Small intestine (tissue), 7 donors: ENCODE measurements around the gene RFC5. TPM values are rescaled to one million over a fixed set of nuclear protein-coding genes. Genes with fewer than 3 reads are reported as not detected.

Experiments
- DNase-seq, 2 donors: peaks; one replicate each; pipeline versions ENCODE4 v3.0.0 to v3.0.0-alpha.2; 2013
- FAIRE-seq: peaks from 2 replicates; lab custom pipeline; 2012; peaks lifted over from hg19 to GRCh38; lab: Jason Lieb, UNC
- H3K27ac ChIP-seq, 3 donors: one replicate each; pipeline ENCODE4 v1.5.1; 2013; ENCODE audit warnings: low read length in 2 of 3, mild to moderate bottlenecking in 2 of 3, control low read depth in 1 of 3, inconsistent platforms in 1 of 3, low read depth in 1 of 3, moderate library complexity in 1 of 3
- H3K27me3 ChIP-seq, 3 donors: one replicate each; pipeline ENCODE4 v1.6.1; 2013; ENCODE audit warnings: low read length in 3 of 3, inconsistent platforms in 1 of 3; ENCODE audit not compliant: control insufficient read depth in 3 of 3, insufficient read depth in 3 of 3
- H3K36me3 ChIP-seq, 3 donors: one replicate each; pipeline ENCODE4 v1.6.1; 2013; ENCODE audit warnings: low read length in 3 of 3, inconsistent platforms in 1 of 3, low read depth in 1 of 3, mild to moderate bottlenecking in 1 of 3, moderate library complexity in 1 of 3; ENCODE audit not compliant: control insufficient read depth in 3 of 3, insufficient read depth in 2 of 3
- H3K4me1 ChIP-seq, 3 donors: one replicate each; pipeline ENCODE4 v1.6.1; 2013; ENCODE audit warnings: low read length in 2 of 3, inconsistent platforms in 1 of 3, low read depth in 1 of 3, mild to moderate bottlenecking in 1 of 3, moderate library complexity in 1 of 3; ENCODE audit not compliant: control insufficient read depth in 3 of 3, insufficient read depth in 2 of 3
- H3K4me3 ChIP-seq, 3 donors: one replicate each; pipeline ENCODE4 v1.5.1; 2013; ENCODE audit warnings: low read length in 3 of 3, control low read depth in 1 of 3, inconsistent platforms in 1 of 3, low read depth in 1 of 3, mild to moderate bottlenecking in 1 of 3, moderate library complexity in 1 of 3
- H3K9me3 ChIP-seq, 2 donors: one replicate each; pipeline ENCODE4 v1.6.1; 2013; ENCODE audit warnings: low read depth in 1 of 2, low read length in 1 of 2; ENCODE audit not compliant: control insufficient read depth in 2 of 2, insufficient read depth in 1 of 2
- WGBS, 3 donors: extraction: QIAGEN DNeasy Blood & Tissue Kit; methylation state at CpG; one replicate each; pipeline ENCODE4 v1.1.7; 2013; 5-methylcytosine and 5-hydroxymethylcytosine counted together
- polyA plus RNA-seq, 4 donors: library from polyadenylated mRNA; stranded (reverse) in 3 of 4; unstranded in 1 of 4; fragments of 200-250 nt in 3 of 4; fragments of 120-200 nt in 1 of 4; gene quantifications; one replicate each; pipeline versions ENCODE4 v1.2.1 to v1.2.3, GENCODE V29; 2013
- donor health status: healthy with polysubstance abuse.
- donor health status: control.
- donor health status: control.
- donor health status: Bipolar disorder and iron deficiency.
- donor health status: healthy.

Gene RFC5
- polyA plus RNA-seq, 4 donors = 6.5 to 21.8 (median 11.3) TPM

DNA sequence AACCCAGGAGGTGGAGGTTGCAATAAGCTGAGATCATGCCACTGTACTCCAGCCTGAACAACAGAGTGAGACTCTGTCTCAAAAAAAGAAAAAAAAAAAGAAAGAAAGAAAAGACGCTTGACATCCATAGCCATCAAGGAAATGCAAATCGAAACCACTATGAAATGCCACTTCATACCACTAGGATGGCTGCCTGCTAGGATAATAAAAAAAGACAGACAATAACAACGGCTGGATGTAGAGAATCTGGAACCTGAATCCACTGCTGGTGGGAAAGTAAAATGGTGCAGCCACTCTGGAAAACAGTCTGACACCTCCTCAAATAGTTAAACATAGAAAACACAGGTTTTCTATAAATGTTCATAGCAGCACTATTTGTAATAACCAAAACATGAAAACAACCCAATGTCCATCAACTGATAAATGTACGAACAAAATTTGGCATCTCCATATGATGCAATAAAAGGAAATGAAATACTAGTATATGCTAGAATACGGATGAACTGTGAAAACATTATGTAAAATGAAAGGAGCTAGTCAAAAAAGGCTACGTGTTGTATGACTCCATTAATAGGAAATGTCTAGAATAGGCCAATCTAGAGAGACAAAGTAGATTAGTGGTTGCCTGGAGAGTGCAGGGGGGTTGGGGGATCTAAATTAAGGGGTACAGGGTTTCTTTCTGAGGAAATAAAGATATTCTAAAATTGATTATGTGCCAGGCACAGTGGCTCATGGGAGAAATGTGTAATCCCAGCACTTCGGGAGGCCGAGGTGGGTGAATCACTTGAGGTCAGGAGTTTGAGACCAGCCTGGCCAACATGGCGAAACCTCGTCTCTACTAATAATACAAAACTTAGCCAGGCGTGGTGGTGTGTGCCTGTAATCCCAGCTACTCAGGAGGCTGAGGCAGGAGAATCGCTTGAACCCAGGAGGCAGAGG lies 34.7 kb downstream of the RFC5 start:
- no peaks in the 10 kb centered on the region for H3K27me3 ChIP-seq
- peak overlapping the region in 1 of 3 donors; percentile 48 for H3K4me3 ChIP-seq
- no peak for FAIRE-seq
- 83 to 89% (median 84%) methylated on average over 12 of the region's 12 CpGs for WGBS, 3 donors
- peaks cover 5 to 20% (median 19%) of the 10 kb centered on the region in 3 donors for H3K4me1 ChIP-seq
- no peaks in the 10 kb centered on the region for H3K9me3 ChIP-seq
- DNase-seq = no peak
- H3K36me3 ChIP-seq = peaks cover 0 to 29% (median 1%) of the 10 kb centered on the region in 3 donors
- peak overlapping the region; percentile 44 to 92 (median 92) for H3K27ac ChIP-seq

DNA sequence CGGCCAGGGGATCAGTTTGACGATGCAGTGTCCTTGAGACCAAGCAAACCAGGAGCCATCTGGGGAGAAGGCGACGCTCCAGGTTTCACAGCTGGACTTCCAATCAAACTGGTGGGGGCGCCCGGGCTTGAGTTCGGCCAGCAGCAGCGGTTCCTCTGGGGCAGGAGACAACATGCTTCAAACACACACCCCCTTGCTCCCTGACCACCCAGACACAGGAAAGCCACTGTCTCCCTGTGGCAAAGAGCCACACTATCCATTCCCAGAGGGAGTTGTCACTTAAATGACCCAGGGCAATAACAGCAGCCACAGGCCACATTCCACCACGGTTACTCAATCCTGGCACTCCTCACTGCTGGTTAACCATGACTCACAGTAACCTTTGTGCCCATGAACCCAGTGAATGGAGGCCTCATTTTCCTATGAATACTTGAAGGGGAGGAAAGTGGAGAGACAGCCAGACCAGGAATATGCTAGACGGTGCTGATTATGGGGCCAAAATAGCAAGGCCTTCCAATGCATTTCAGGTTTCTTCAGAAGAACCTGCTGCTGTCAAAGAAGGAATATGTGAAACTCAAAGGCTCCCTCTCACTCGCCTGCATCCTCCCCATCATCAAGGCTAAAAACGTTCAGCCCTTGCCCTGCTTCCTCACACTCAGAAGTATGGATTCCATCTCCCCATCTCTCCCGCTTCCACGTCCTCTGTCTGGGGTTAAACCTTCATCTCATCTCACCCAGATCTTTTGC lies 36.0 kb downstream of the RFC5 start:
- Histone ChIP-seq H3K4me3 (peak overlapping the region in 2 of 3 donors; percentile 18 to 48), H3K9me3 (no peaks in the 10 kb centered on the region), H3K27me3 (no peaks in the 10 kb centered on the region), H3K36me3 (peaks cover 0 to 24% (median 1%) of the 10 kb centered on the region in 3 donors), H3K4me1 (peaks cover 7 to 22% (median 19%) of the 10 kb centered on the region in 3 donors), H3K27ac (peak overlapping the region; percentile 90 to 98 (median 92))
- DNase-seq (peak; percentile 97 to 99), FAIRE-seq (no peak)
- 15 to 41% (median 28%) methylated on average over 13 to 14 of the region's 14 CpGs for WGBS, 3 donors

DNA sequence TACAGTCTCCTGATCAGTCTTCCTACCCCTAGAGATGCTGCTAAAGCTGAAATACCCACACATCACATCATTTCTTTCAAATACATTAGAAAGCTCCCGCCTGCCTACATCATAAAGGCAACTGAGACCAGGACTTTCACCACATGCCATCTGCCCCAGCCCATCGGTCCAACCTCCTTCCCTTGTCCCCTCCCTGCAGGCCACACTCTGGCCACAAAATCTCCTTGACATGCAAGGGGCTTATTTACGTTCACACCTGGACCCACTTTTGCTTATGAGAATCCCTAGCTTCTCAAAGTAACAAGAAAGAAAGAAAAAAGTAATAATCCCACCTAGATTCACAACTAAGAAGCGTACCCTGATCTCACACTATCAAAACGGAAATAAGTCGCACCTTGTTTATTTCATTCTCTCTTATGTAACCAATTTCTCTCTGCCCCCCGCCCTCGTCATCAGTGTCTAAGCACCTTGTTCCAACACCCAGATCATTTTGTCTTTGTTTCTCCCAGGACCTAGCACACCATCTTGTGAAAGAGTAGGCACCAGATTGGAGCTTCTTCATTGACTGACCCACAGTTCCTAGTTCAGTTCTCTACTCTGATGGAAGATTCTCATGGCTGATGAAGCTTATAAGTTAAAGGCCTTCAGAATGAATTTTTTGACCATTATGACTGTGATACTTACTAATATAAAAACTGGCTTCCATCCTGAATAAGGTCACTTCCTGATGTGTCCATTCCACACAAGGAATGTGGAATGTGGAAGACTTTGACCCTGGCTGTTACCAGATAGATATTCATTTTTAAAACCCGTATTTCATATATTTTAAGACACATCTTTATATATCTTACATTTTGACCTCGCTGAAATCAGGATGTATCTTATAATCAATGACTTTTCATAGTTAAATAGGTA lies 36.8 kb downstream of the RFC5 start:
- DNase-seq (peak; percentile 34 to 47), FAIRE-seq (no peak)
- Histone ChIP-seq H3K4me1 (peaks cover 7 to 22% (median 19%) of the 10 kb centered on the region in 3 donors), H3K9me3 (no peaks in the 10 kb centered on the region), H3K36me3 (peaks cover 0 to 19% (median 1%) of the 10 kb centered on the region in 3 donors), H3K4me3 (no peak overlapping the region), H3K27me3 (no peaks in the 10 kb centered on the region), H3K27ac (peak overlapping the region; percentile 90 to 98 (median 92))
- WGBS, 3 donors = 63 to 73% (median 70%) methylated on average over 10 of the region's 10 CpGs

DNA sequence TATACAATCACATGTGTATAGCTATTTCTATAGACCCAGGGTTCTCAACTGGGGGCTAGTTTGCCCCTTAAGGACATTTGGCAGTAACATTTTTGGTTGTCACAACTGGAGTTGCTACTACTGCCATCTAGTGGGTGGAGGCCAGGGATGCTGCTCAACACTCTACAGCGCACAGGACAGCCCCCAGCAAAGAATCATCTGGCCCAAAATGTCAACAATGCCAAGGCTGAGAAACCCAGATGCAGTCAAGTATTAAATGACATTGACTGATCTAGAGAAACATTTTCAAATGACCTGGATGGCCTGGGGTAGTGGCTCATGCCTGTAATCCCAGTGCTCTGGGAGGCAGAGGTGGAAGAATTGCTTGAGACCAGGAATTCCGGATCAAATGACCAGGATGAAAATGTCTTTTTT lies 38.6 kb downstream of the RFC5 start:
- Histone ChIP-seq H3K4me3 (no peak overlapping the region), H3K36me3 (peaks cover 0 to 15% (median 1%) of the 10 kb centered on the region in 3 donors), H3K27ac (peak overlapping the region in 1 of 3 donors; percentile 12), H3K4me1 (peaks cover 7 to 30% (median 19%) of the 10 kb centered on the region in 3 donors), H3K27me3 (no peaks in the 10 kb centered on the region), H3K9me3 (no peaks in the 10 kb centered on the region)
- DNase-seq = peak; percentile 41 to 64
- no peak for FAIRE-seq
- 66 to 70% (median 68%) methylated on average over 2 of the region's 2 CpGs for WGBS, 3 donors

DNA sequence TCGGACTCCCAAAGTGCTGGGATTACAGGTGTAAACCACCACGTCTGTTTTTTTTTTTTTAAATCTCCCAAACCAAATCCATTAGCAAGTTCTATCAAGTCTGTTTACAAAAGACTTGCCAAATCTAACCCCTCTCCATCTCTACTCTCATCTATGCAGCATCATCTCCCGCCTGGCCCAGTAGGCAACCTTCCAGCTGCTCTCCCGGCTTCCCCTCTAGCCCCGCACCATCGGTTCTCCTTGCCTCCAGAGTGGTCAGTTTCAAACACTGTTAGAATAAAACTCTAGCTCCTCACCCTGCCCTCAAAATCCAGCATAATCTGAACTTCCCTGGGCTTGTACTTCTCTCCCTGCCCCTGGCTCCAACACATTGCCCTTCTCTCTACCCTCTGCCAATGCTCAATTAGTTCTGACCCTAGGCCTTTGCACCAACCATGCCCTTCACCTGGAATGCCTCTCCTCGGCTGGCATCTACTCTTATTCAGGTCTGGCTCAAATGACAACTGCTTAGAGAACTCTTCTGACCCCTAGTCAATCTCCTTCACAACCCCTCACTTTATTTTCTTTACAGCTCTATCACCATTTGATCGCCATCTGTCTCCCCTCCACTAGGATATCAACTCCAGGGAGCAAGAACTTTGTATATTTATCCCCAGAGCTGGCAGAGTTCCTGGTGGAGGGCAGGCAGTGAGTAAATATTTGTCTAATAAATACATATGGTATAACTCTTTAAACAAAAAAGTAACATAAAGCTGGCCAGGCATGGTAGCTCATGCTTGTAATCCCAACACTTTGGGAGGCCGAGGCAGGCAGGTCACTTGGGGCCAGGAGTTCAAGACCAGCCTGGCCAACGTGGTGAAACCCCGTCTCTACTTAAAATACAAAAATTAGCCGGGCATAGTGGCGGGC lies 39.6 kb downstream of the RFC5 start:
- Histone ChIP-seq H3K36me3 (peaks cover 0 to 7% (median 1%) of the 10 kb centered on the region in 3 donors), H3K27ac (peak overlapping the region in 2 of 3 donors; percentile 9 to 74), H3K27me3 (no peaks in the 10 kb centered on the region), H3K4me3 (no peak overlapping the region), H3K9me3 (no peaks in the 10 kb centered on the region), H3K4me1 (peaks cover 7 to 30% (median 19%) of the 10 kb centered on the region in 3 donors)
- FAIRE-seq (no peak), DNase-seq (peak in 1 of 2 donors; percentile 34)
- WGBS, 3 donors = 63 to 65% (median 63%) methylated on average over 13 of the region's 13 CpGs

DNA sequence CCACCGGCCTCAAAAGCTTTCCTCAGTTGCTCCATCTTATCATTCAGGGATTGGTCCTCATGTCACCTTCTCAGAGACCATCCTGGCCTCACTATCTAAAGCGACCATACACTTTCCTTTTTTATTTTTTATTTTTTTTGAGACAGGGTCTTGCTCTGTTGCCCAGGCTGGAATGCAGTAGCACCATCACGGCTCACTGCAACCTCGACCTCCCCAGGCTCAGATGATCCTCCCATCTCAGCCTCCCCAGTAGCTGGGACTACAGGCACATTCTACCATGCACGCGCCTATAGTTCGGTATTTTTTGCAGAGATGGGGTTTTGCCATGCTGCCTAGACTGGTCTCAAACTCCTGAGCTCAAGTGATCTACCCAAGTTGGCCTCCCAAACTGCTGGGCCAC lies 41.7 kb downstream of the RFC5 start:
- Histone ChIP-seq H3K27ac (no peak overlapping the region), H3K27me3 (no peaks in the 10 kb centered on the region), H3K36me3 (peaks cover 0 to 4% (median 0%) of the 10 kb centered on the region in 3 donors), H3K9me3 (no peaks in the 10 kb centered on the region), H3K4me3 (no peak overlapping the region), H3K4me1 (peaks cover 3 to 24% (median 11%) of the 10 kb centered on the region in 3 donors)
- WGBS, 3 donors = 94 to 98% (median 94%) methylated on average over 7 of the region's 7 CpGs
- no peak for DNase-seq
- no peak for FAIRE-seq

DNA sequence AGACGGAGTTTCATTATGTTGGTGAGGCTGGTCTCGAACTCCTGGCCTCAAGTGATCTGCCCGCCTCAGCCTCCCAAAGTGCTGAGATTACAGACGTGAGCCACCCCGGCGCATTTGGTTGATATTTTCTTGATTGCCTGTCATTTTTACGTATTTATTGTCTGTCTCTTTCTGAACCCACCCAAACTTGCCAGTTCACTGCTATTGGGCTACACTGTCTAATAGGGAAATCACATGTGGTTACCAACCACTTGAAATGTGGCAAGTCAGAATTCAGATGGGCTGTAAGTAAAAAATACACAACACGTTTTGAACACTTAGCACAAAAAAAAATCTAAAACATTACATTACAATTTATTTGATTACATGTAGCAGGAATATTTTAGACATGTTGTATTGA lies 42.4 kb downstream of the RFC5 start:
- Histone ChIP-seq H3K4me3 (no peak overlapping the region), H3K27me3 (no peaks in the 10 kb centered on the region), H3K4me1 (peaks cover 1 to 20% (median 12%) of the 10 kb centered on the region in 3 donors), H3K9me3 (no peaks in the 10 kb centered on the region), H3K36me3 (peaks cover 0 to 4% (median 0%) of the 10 kb centered on the region in 3 donors), H3K27ac (no peak overlapping the region)
- 89 to 92% (median 90%) methylated on average over 8 of the region's 8 CpGs for WGBS, 3 donors
- FAIRE-seq = no peak
- DNase-seq = no peak
